ENCODE results near the gene C5orf15.
A peak's percentile ranks its signal among the peaks of the same experiment; 100 is the strongest.

DNA sequence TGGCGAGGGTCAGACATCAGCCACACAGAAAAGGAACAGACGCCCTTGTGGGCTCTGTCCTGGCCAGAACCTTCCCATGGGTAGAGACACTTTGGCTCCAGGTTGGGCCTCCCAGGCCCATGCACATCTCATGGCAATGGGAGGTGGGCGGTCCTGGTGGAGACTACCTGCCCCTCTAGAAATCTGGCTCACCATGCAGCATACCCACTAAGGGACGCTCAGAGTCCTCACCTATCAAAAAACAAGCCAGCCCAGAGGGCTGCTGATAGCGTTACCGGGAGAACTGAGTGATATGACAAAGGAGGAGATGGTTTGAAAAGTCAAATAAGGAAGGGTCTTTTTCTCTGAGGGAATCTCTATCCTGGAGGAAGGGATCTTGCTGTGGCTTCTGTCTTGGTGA is 62.1 kb downstream of the C5orf15 start:
- TF ChIP-seq SREBF1 (IDR thresholded peaks at IDR 0.05; ENCODE audit: borderline replicate concordance, low read depth, low read length) (no peak), CEBPB (tag; IDR thresholded peaks at IDR 0.05) (no peak), RBM39 (optimal IDR thresholded peaks at IDR 0.05; ENCODE audit: low read depth, low read length) (no peak), CTCF (IDR thresholded peaks at IDR 0.05 in 2 of 3, conservative IDR thresholded peaks at IDR 0.05 in 1 of 3; ENCODE audit: insufficient read depth in 2 of 3, low read depth in 1 of 3, low read length in 3 of 3) (peak; percentile 18 to 57 (median 37); a peak in 3 of 6 replicates)

Data from K562 (cell line).